Thoracic aorta (tissue), 2 donors: ENCODE data around the gene CTNNA3. TPM values are rescaled to one million over a fixed set of nuclear protein-coding genes. Genes with fewer than 3 reads are reported as not detected.

ENCODE experiments used
- ATAC-seq: fragments of 150-250 bp; one replicate; pipeline ENCODE4 v1.8.0; 2017; ENCODE audit warnings: low read depth; ENCODE audit not compliant: insufficient number of reproducible peaks, low FRiP score
- DNase-seq: peaks from one replicate; pipeline ENCODE4 v3.0.0-alpha.2; 2020; ENCODE audit warnings: low spot score
- H3K27ac ChIP-seq, 2 donors: fragments of 200-600 bp; sonication (generic); 1 replicate in 1 of 2; 2 replicates in 1 of 2; pipeline ENCODE4 v1.5.1; 2016; ENCODE audit warnings: mild to moderate bottlenecking in 2 of 2, moderate library complexity in 2 of 2
- H3K27me3 ChIP-seq: fragments of 200-600 bp; sonication (generic); replicated peaks from 2 replicates; pipeline ENCODE4 v1.6.0; 2016; ENCODE audit warnings: mild to moderate bottlenecking; ENCODE audit not compliant: insufficient read depth
- H3K36me3 ChIP-seq: fragments of 200-600 bp; sonication (generic); one replicate; pipeline ENCODE4 v1.5.1; 2016
- H3K4me1 ChIP-seq, 2 donors: fragments of 200-600 bp; sonication (generic); 1 replicate in 1 of 2; 2 replicates in 1 of 2; pipeline versions ENCODE4 v1.5.1 to v1.6.0; 2016; ENCODE audit warnings: low read depth in 2 of 2, mild to moderate bottlenecking in 1 of 2; ENCODE audit not compliant: control insufficient read depth in 1 of 2
- H3K4me3 ChIP-seq: fragments of 200-600 bp; sonication (generic); 2 replicates; pipeline ENCODE4 v1.5.1; 2016; ENCODE audit warnings: mild to moderate bottlenecking
- H3K9me3 ChIP-seq: fragments of 200-600 bp; sonication (generic); 2 replicates; pipeline ENCODE4 v1.5.1; 2016
- CTCF ChIP-seq: fragments of 200-600 bp; sonication (generic); IDR thresholded peaks from one replicate; pipeline ENCODE4 v1.5.1; 2019; ENCODE audit warnings: antibody characterized with exemption
- total RNA-seq, 2 donors: library from RNA; depleted of rRNA; stranded (reverse); fragments of >200 nt; gene quantifications; one replicate each; pipeline versions ENCODE4 v1.1.0 to v1.2.3, GENCODE V29; 2016

Gene CTNNA3
- total RNA-seq, 2 donors from 2014 or later, result 0.95 to 1.2 TPM

- ATAC-seq (no peak), DNase-seq (no peak)
- no peaks in the 10 kb centered on the region for H3K27me3 ChIP-seq
- no peak overlapping the region for H3K27ac ChIP-seq
- H3K36me3 ChIP-seq, result no peaks in the 10 kb centered on the region
- H3K4me3 ChIP-seq, result no peak overlapping the region
- no peaks in the 10 kb centered on the region for H3K4me1 ChIP-seq
- no peak for TF ChIP-seq CTCF
- no peaks in the 10 kb centered on the region for H3K9me3 ChIP-seq
Observed at GRCh38 chr10:66246177-66246576, 1449.8 kb downstream of the CTNNA3 start.

- H3K9me3 ChIP-seq, result no peaks in the 10 kb centered on the region
- H3K27ac ChIP-seq, result no peak overlapping the region
- no peak overlapping the region for H3K4me3 ChIP-seq
- H3K36me3 ChIP-seq, result no peaks in the 10 kb centered on the region
- H3K4me1 ChIP-seq, result no peaks in the 10 kb centered on the region
- H3K27me3 ChIP-seq, result no peaks in the 10 kb centered on the region
- TF ChIP-seq CTCF, result no peak
- ATAC-seq, result no peak
- no peak for DNase-seq
Observed at GRCh38 chr10:66244953-66245352, 1451.0 kb downstream of the CTNNA3 start.

GRCh38 chr10:66242885-66243284 is 1453.1 kb downstream of the CTNNA3 start:
- TF ChIP-seq CTCF, result no peak
- H3K36me3 ChIP-seq, result no peaks in the 10 kb centered on the region
- H3K27me3 ChIP-seq, result no peaks in the 10 kb centered on the region
- no peak overlapping the region for H3K27ac ChIP-seq
- H3K9me3 ChIP-seq, result no peaks in the 10 kb centered on the region
- no peak overlapping the region for H3K4me3 ChIP-seq
- DNase-seq (no peak), ATAC-seq (no peak)
- no peaks in the 10 kb centered on the region for H3K4me1 ChIP-seq

GRCh38 chr10:66239062-66239461 is 1456.9 kb downstream of the CTNNA3 start:
- Histone ChIP-seq H3K27ac (no peak overlapping the region), H3K36me3 (no peaks in the 10 kb centered on the region), H3K4me1 (no peaks in the 10 kb centered on the region), H3K27me3 (no peaks in the 10 kb centered on the region), H3K4me3 (no peak overlapping the region), H3K9me3 (no peaks in the 10 kb centered on the region)
- no peak for ATAC-seq
- DNase-seq, result no peak
- no peak for TF ChIP-seq CTCF

- Histone ChIP-seq H3K27me3 (no peaks in the 10 kb centered on the region), H3K27ac (no peak overlapping the region), H3K4me3 (no peak overlapping the region), H3K9me3 (no peaks in the 10 kb centered on the region), H3K36me3 (no peaks in the 10 kb centered on the region), H3K4me1 (no peaks in the 10 kb centered on the region)
- no peak for DNase-seq
- ATAC-seq, result no peak
- TF ChIP-seq CTCF, result no peak
Observed at GRCh38 chr10:66238343-66238742, 1457.7 kb downstream of the CTNNA3 start.
